ENCODE results near the gene MYH11. TPM values are rescaled to one million over a fixed set of nuclear protein-coding genes. Genes with fewer than 3 reads are reported as not detected.
"Not testable (repeated sequence)": the region's sequence is repeated elsewhere in the genome, so short reads cannot be mapped to it uniquely, and the experiment has no call there.

The MYH11 gene
- polyA plus RNA-seq, 1 donor (not counting 4 experiments of a cell fraction or from before 2014, with no cell fraction given) = not detected

DNA sequence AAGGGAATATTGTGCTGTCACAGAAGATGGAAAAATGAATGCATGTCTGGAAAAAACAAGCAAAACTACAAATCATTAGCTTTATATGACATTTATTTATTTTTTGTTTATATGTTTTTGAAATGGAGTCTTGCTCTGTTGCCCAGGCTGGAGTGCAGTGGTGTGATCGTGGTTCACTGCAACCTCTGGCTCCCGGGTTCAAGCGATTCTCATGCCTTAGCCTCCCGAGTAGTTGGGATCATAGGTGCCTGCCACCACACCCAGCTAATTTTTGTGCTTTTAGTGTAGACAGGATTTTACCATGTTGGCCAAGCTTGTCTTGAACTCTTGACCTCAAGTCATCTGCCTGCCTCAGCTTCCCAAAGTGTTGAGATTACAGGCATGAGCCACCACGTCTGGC lies 198.3 kb downstream of the MYH11 start:
- no peak overlapping the region for H3K4me3 ChIP-seq (ENCODE audit: control insufficient read depth in 2 of 3, extremely low read depth in 1 of 3, insufficient read depth in 2 of 3, low read depth in 1 of 3, low read length in 3 of 3)
- H3K36me3 ChIP-seq (ENCODE audit: control insufficient read depth in 2 of 2, extremely low read depth in 1 of 2, insufficient read depth in 2 of 2, low read length in 2 of 2) = peaks cover 20 to 23% of the 10 kb centered on the region in 2 experiments
- TF ChIP-seq, protein P1, sequence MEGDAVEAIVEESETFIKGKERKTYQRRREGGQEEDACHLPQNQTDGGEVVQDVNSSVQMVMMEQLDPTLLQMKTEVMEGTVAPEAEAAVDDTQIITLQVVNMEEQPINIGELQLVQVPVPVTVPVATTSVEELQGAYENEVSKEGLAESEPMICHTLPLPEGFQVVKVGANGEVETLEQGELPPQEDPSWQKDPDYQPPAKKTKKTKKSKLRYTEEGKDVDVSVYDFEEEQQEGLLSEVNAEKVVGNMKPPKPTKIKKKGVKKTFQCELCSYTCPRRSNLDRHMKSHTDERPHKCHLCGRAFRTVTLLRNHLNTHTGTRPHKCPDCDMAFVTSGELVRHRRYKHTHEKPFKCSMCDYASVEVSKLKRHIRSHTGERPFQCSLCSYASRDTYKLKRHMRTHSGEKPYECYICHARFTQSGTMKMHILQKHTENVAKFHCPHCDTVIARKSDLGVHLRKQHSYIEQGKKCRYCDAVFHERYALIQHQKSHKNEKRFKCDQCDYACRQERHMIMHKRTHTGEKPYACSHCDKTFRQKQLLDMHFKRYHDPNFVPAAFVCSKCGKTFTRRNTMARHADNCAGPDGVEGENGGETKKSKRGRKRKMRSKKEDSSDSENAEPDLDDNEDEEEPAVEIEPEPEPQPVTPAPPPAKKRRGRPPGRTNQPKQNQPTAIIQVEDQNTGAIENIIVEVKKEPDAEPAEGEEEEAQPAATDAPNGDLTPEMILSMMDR (optimal IDR thresholded peaks at IDR 0.05 in 1 of 3, IDR thresholded peaks at IDR 0.05 in 1 of 3, conservative IDR thresholded peaks at IDR 0.05 in 1 of 3; ENCODE audit: extremely low read depth in 1 of 3, insufficient read depth in 2 of 3, low read length in 3 of 3) = no peak
- TF ChIP-seq EZH2 (IDR thresholded peaks at IDR 0.05; ENCODE audit: low read length) = no peak
- no peak overlapping the region for H2AFZ ChIP-seq (ENCODE audit: control insufficient read depth, low read length)
- peaks cover under 1% of the 10 kb centered on the region for H3K9me1 ChIP-seq (ENCODE audit: control insufficient read depth, extremely low read depth, insufficient read depth, low read length)
- H3K9me3 ChIP-seq (ENCODE audit: control insufficient read depth, low read depth, low read length) = no peaks in the 10 kb centered on the region
- dilution Hi-C loops (cut with MboI; ENCODE audit: extremely low pct_ligation_motif_present, low sequenced_read_pairs) = no loop called here
- H3K4me2 ChIP-seq (ENCODE audit: control insufficient read depth, extremely low read depth, insufficient read depth, low read depth, low read length) = no peak overlapping the region
- no peak overlapping the region for H3K9ac ChIP-seq (ENCODE audit: control insufficient read depth, extremely low read depth, insufficient read depth, low read length)
- H3K4me1 ChIP-seq (ENCODE audit: control insufficient read depth, extremely low read depth, insufficient read depth, low read length) = peaks cover 2% of the 10 kb centered on the region
- H4K20me1 ChIP-seq (ENCODE audit: control insufficient read depth, extremely low read depth, insufficient read depth, low read length) = peaks cover 8% of the 10 kb centered on the region
- no peak for DNase-seq (ENCODE audit: low read depth, low spot score)
- no peaks in the 10 kb centered on the region for H3K27me3 ChIP-seq (ENCODE audit: control insufficient read depth, extremely low read depth, insufficient read depth, low read length)
- no peak overlapping the region for H3K27ac ChIP-seq (ENCODE audit: control insufficient read depth, insufficient read depth, low read length)
- H3K79me2 ChIP-seq (ENCODE audit: control insufficient read depth, insufficient read depth, low read length) = peaks cover 87% of the 10 kb centered on the region
- no peak for FAIRE-seq

DNA sequence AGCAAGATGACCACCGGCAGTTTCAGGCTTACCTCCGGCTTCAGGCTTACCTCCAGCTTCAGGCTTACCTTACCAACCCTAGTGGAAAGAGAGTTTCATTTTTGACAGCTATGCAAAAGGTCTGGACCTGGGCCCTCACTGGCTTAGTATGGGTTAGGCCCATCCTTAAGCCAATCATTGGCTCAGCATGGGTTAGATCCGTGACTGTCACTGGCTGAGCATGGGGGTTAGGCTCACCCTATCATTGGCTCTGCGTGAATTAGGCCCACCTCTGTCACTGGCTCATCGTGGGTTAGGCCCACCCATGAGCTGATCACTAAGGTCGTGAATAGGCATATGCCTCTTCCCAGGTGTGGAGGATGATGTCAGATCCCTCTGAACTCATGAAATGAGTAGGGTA lies 198.7 kb downstream of the MYH11 start:
- Histone ChIP-seq H4K20me1 (ENCODE audit: control insufficient read depth, extremely low read depth, insufficient read depth, low read length) (peaks cover 11% of the 10 kb centered on the region), H3K27me3 (ENCODE audit: control insufficient read depth, extremely low read depth, insufficient read depth, low read length) (no peaks in the 10 kb centered on the region), H3K4me1 (ENCODE audit: control insufficient read depth, extremely low read depth, insufficient read depth, low read length) (peaks cover 6% of the 10 kb centered on the region), H3K27ac (ENCODE audit: control insufficient read depth, insufficient read depth, low read length) (no peak overlapping the region), H3K4me3 (ENCODE audit: control insufficient read depth in 2 of 3, extremely low read depth in 1 of 3, insufficient read depth in 2 of 3, low read depth in 1 of 3, low read length in 3 of 3) (no peak overlapping the region), H3K9me3 (ENCODE audit: control insufficient read depth, low read depth, low read length) (no peaks in the 10 kb centered on the region), H3K36me3 (ENCODE audit: control insufficient read depth in 2 of 2, extremely low read depth in 1 of 2, insufficient read depth in 2 of 2, low read length in 2 of 2) (peaks cover 18 to 26% of the 10 kb centered on the region in 2 experiments), H3K79me2 (ENCODE audit: control insufficient read depth, insufficient read depth, low read length) (peaks cover 91% of the 10 kb centered on the region), H2AFZ (ENCODE audit: control insufficient read depth, low read length) (no peak overlapping the region), H3K9ac (ENCODE audit: control insufficient read depth, extremely low read depth, insufficient read depth, low read length) (no peak overlapping the region), H3K4me2 (ENCODE audit: control insufficient read depth, extremely low read depth, insufficient read depth, low read depth, low read length) (no peak overlapping the region), H3K9me1 (ENCODE audit: control insufficient read depth, extremely low read depth, insufficient read depth, low read length) (peaks cover 3% of the 10 kb centered on the region)
- no peak for DNase-seq (ENCODE audit: low read depth, low spot score)
- TF ChIP-seq, protein P1 (optimal IDR thresholded peaks at IDR 0.05 in 1 of 3, IDR thresholded peaks at IDR 0.05 in 1 of 3, conservative IDR thresholded peaks at IDR 0.05 in 1 of 3; ENCODE audit: extremely low read depth in 1 of 3, insufficient read depth in 2 of 3, low read length in 3 of 3) = no peak
- TF ChIP-seq EZH2 (IDR thresholded peaks at IDR 0.05; ENCODE audit: low read length) = no peak
- dilution Hi-C loops (cut with MboI; ENCODE audit: extremely low pct_ligation_motif_present, low sequenced_read_pairs) = no loop called here
- no peak for FAIRE-seq

DNA sequence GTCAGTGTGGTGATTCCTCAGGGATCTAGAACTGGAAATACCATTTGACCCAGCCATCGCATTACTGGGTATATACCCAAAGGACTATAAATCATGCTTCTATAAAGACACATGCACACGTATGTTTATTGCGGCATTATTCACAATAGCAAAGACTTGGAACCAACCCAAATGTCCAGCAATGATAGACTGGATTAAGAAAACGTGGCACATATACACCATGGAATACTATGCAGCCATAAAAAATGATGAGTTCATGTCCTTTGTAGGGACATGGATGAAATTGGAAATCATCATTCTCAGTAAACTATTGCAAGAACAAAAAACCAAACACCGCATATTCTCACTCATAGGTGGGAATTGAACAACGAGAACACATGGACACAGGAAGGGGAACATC lies 201.3 kb downstream of the MYH11 start:
- H3K4me3 ChIP-seq (ENCODE audit: control insufficient read depth in 2 of 3, extremely low read depth in 1 of 3, insufficient read depth in 2 of 3, low read depth in 1 of 3, low read length in 3 of 3); DNase-seq (ENCODE audit: low read depth, low spot score); H3K9ac ChIP-seq (ENCODE audit: control insufficient read depth, extremely low read depth, insufficient read depth, low read length); H3K9me1 ChIP-seq (ENCODE audit: control insufficient read depth, extremely low read depth, insufficient read depth, low read length); H3K27ac ChIP-seq (ENCODE audit: control insufficient read depth, insufficient read depth, low read length); H3K27me3 ChIP-seq (ENCODE audit: control insufficient read depth, extremely low read depth, insufficient read depth, low read length); FAIRE-seq; H2AFZ ChIP-seq (ENCODE audit: control insufficient read depth, low read length); H3K9me3 ChIP-seq (ENCODE audit: control insufficient read depth, low read depth, low read length); dilution Hi-C loops (cut with MboI; ENCODE audit: extremely low pct_ligation_motif_present, low sequenced_read_pairs); H3K4me2 ChIP-seq (ENCODE audit: control insufficient read depth, extremely low read depth, insufficient read depth, low read depth, low read length): not testable (repeated sequence)
- H4K20me1 ChIP-seq (ENCODE audit: control insufficient read depth, extremely low read depth, insufficient read depth, low read length) = peaks cover 11% of the 10 kb centered on the region
- peaks cover 11 to 29% of the 10 kb centered on the region in 2 experiments for H3K36me3 ChIP-seq (ENCODE audit: control insufficient read depth in 2 of 2, extremely low read depth in 1 of 2, insufficient read depth in 2 of 2, low read length in 2 of 2)
- peaks cover 94% of the 10 kb centered on the region for H3K79me2 ChIP-seq (ENCODE audit: control insufficient read depth, insufficient read depth, low read length)
- H3K4me1 ChIP-seq (ENCODE audit: control insufficient read depth, extremely low read depth, insufficient read depth, low read length) = peaks cover 21% of the 10 kb centered on the region
